Stimulated activated CD4-positive, alpha-beta T cell treated with anti-CD3 and anti-CD28 coated beads, Interleukin-4, amount 100 ng/mL, for 48 hours (primary cell): ENCODE results near the gene ACACB.
"Not testable (repeated sequence)": the region's sequence is repeated elsewhere in the genome, so short reads cannot be mapped to it uniquely, and the experiment has no call there.

Experiments used
- DNase-seq, 2 donors: peaks; one replicate each; pipeline ENCODE4 v3.0.0-alpha.2; 2020; ENCODE audit warnings: low read depth in 2 of 2

The ACACB gene

GRCh38 chr12:109140560-109140959 lies 24.2 kb downstream of the ACACB start:
- no peak for DNase-seq

- DNase-seq: no peak
Measured at GRCh38 chr12:109144224-109144623, 27.8 kb downstream of the ACACB start.

GRCh38 chr12:109147126-109147525 lies 30.7 kb downstream of the ACACB start:
- not testable (repeated sequence) for DNase-seq

- DNase-seq: no peak
Measured at GRCh38 chr12:109147954-109148353, 31.6 kb downstream of the ACACB start.

- DNase-seq: no peak
Measured at GRCh38 chr12:109150124-109150640, 33.8 kb downstream of the ACACB start.

GRCh38 chr12:109151457-109151856 lies 35.1 kb downstream of the ACACB start:
- no peak for DNase-seq

- no peak for DNase-seq
Measured at GRCh38 chr12:109153821-109154441, 37.5 kb downstream of the ACACB start.

GRCh38 chr12:109154451-109155438 lies 38.4 kb downstream of the ACACB start:
- peak; percentile 72 to 77 for DNase-seq

GRCh38 chr12:109156036-109156435 lies 39.6 kb downstream of the ACACB start:
- DNase-seq: no peak

GRCh38 chr12:109156586-109156985 lies 40.2 kb downstream of the ACACB start:
- no peak for DNase-seq

- DNase-seq: no peak
Measured at GRCh38 chr12:109157986-109158385, 41.6 kb downstream of the ACACB start.

GRCh38 chr12:109160433-109160832 lies 44.0 kb downstream of the ACACB start:
- DNase-seq: no peak

GRCh38 chr12:109160873-109161272 lies 44.5 kb downstream of the ACACB start:
- DNase-seq: no peak

GRCh38 chr12:109162551-109162950 lies 46.2 kb downstream of the ACACB start:
- no peak for DNase-seq

- DNase-seq: no peak
Measured at GRCh38 chr12:109163167-109163566, 46.8 kb downstream of the ACACB start.

- DNase-seq: no peak
Measured at GRCh38 chr12:109165599-109165998, 49.2 kb downstream of the ACACB start.

GRCh38 chr12:109166371-109166770 lies 50.0 kb downstream of the ACACB start:
- DNase-seq: no peak

GRCh38 chr12:109167781-109168180 lies 51.4 kb downstream of the ACACB start:
- no peak for DNase-seq

- no peak for DNase-seq
Measured at GRCh38 chr12:109169262-109169661, 52.9 kb downstream of the ACACB start.

GRCh38 chr12:109169686-109170085 lies 53.3 kb downstream of the ACACB start:
- DNase-seq: no peak

GRCh38 chr12:109170324-109170723 lies 53.9 kb downstream of the ACACB start:
- DNase-seq: no peak

- DNase-seq: not testable (repeated sequence)
Measured at GRCh38 chr12:109172787-109173186, 56.4 kb downstream of the ACACB start.
